Upper lobe of left lung (tissue), 6 donors: ENCODE results near the gene SLIT1. TPM values are rescaled to one million over a fixed set of nuclear protein-coding genes. Genes with fewer than 3 reads are reported as not detected.

Experiments used
- ATAC-seq, 2 donors: fragments of 200-7000 bp; cut with Tn5 transposase; one replicate each; pipeline ENCODE4 v1.9.1; 2022; ENCODE audit warnings: mild to moderate bottlenecking in 2 of 2, moderate library complexity in 2 of 2; ENCODE audit not compliant: low FRiP score in 2 of 2
- DNase-seq, 2 donors: peaks; one replicate each; pipeline ENCODE4 v3.0.0-alpha.2; 2019 to 2020
- H3K27ac ChIP-seq, 4 donors: fragments of 200-600 bp; sonication (generic); one replicate each; pipeline ENCODE4 v1.5.1; 2016 to 2019
- H3K27me3 ChIP-seq, 4 donors: fragments of 200-600 bp; sonication (generic); one replicate each; pipeline ENCODE4 v1.5.1; 2017 to 2019
- H3K36me3 ChIP-seq, 4 donors: fragments of 200-600 bp; sonication (generic); one replicate each; pipeline ENCODE4 v1.5.1; 2016 to 2019
- H3K4me1 ChIP-seq, 4 donors: fragments of 200-600 bp; sonication (generic); one replicate each; pipeline ENCODE4 v1.5.1; 2018 to 2019
- H3K4me3 ChIP-seq, 4 donors: fragments of 200-600 bp; sonication (generic); one replicate each; pipeline ENCODE4 v1.5.1; 2017 to 2019; ENCODE audit warnings: mild to moderate bottlenecking in 2 of 4, moderate library complexity in 1 of 4
- H3K9me3 ChIP-seq, 4 donors: fragments of 200-600 bp; sonication (generic); one replicate each; pipeline ENCODE4 v1.5.1; 2018 to 2019
- CTCF ChIP-seq, 6 experiments: fragments of 450-650 bp in 4 of 6; fragments of 200-600 bp in 2 of 6; sonication (generic) in 2 of 6; IDR thresholded peaks; one replicate each; pipeline ENCODE4 v1.5.1; 2016 to 2019; ENCODE audit warnings: antibody characterized with exemption in 6 of 6
- EP300 ChIP-seq, 4 donors: sonication (generic); formaldehyde crosslinking; IDR thresholded peaks; one replicate each; pipeline ENCODE4 v1.5.1; 2017; ENCODE audit warnings: antibody characterized with exemption in 4 of 4, control low read depth in 2 of 4
- POLR2A ChIP-seq, 4 donors: fragments of 450-650 bp; IDR thresholded peaks; one replicate each; pipeline ENCODE4 v1.5.1; 2016 to 2017; ENCODE audit warnings: antibody characterized with exemption in 4 of 4, mild to moderate bottlenecking in 2 of 4
- POLR2AphosphoS5 ChIP-seq, 2 donors: sonication (generic); formaldehyde crosslinking; IDR thresholded peaks; one replicate each; pipeline ENCODE4 v1.5.1; 2017; ENCODE audit warnings: antibody characterized with exemption in 2 of 2
- WGBS, 2 donors: methylation state at CpG; one replicate each; pipeline ENCODE4 v1.1.5; 2017 to 2018; 5-methylcytosine and 5-hydroxymethylcytosine counted together
- total RNA-seq, 6 donors: library from RNA; depleted of rRNA in 4 of 6; stranded (reverse); fragments of >200 nt in 4 of 6; gene quantifications; one replicate each; pipeline versions ENCODE4 v1.1.0 to v1.2.1, GENCODE V29; 2016 to 2021
- donor health status: DM: no; HTN: no; CAD: no; lungs with moderate emphysema.
- donor health status: DM: no; HTN: yes; CAD: no; lungs with severe emphysema.

Gene SLIT1
- total RNA-seq, 6 donors from 2014 or later: 0.30 to 1.6 (median 0.54) TPM; not detected in 1

DNA sequence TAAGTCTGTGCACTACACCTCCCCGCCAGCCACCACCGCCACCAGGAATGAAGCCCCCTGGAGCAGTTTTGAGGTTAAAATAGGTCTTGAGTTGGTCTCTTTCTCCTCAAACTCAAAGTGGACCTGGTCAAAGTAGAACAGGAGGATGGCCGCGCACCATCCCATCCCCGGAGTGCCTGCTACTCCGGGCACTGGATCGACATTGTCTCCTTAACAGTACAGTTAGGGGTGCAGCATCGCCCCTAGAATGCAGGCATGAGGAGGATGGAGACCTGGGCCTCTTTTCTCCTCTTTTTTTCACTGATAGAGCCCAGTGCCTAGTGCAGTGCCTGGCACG, 145.5 kb downstream of the SLIT1 start:
- H3K4me1 ChIP-seq: peaks cover 6 to 16% (median 11%) of the 10 kb centered on the region in 4 donors
- no peaks in the 10 kb centered on the region for H3K9me3 ChIP-seq
- no peaks in the 10 kb centered on the region for H3K27me3 ChIP-seq
- H3K36me3 ChIP-seq: no peaks in the 10 kb centered on the region
- no peak overlapping the region for H3K27ac ChIP-seq
- TF ChIP-seq POLR2AphosphoS5 (IDR thresholded peaks at IDR 0.05) (no peak), EP300 (IDR thresholded peaks at IDR 0.05) (no peak), POLR2A (IDR thresholded peaks at IDR 0.05) (no peak), CTCF (IDR thresholded peaks at IDR 0.05) (no peak)
- ATAC-seq: no peak
- no peak for DNase-seq
- 95 to 100% methylated on average over 8 to 9 of the region's 9 CpGs for WGBS, 2 donors
- H3K4me3 ChIP-seq: no peak overlapping the region

DNA sequence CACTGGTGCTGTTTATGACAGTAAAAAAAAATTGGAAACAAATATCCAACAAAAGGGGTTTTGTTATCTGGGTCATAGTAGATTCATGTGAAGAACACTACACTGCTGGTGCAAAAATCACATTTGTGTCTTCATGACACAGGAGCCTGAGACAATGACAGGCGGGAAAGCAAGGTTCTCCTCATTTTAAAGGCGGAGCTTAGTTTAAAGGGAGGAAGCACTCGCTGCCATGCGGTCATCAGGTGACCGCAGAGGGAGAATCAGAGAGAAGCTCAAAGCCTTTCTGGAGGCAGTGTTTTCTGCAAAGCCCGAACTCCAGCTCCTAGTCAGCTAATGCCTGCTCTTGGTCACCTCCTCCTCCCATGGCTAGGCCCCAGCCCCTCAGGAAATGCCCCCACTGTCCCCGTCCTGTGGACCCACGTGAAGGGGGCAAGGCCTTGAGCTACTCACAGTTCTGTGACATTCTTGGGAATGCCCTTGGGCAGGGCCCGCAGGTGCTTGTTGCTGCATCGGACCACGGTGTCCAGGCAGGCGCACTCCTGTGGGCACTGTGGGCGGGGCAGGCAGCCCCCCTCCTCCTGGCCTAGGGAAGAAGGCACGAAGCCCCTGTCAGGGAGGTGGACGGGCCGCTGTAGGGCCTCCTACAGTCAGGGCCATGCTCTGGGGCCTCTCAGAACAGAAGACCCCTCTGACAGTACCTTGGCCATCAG, 146.1 kb downstream of the SLIT1 start:
- TF ChIP-seq POLR2A (IDR thresholded peaks at IDR 0.05) (no peak), EP300 (IDR thresholded peaks at IDR 0.05) (no peak), POLR2AphosphoS5 (IDR thresholded peaks at IDR 0.05) (no peak), CTCF (IDR thresholded peaks at IDR 0.05) (no peak)
- DNase-seq (peak in 1 of 2 donors; percentile 64), ATAC-seq (no peak)
- H3K9me3 ChIP-seq: no peaks in the 10 kb centered on the region
- H3K4me1 ChIP-seq: peaks cover 6 to 16% (median 11%) of the 10 kb centered on the region in 4 donors
- no peak overlapping the region for H3K4me3 ChIP-seq
- WGBS, 2 donors: 85 to 91% methylated on average over 14 to 16 of the region's 16 CpGs
- no peak overlapping the region for H3K27ac ChIP-seq
- no peaks in the 10 kb centered on the region for H3K36me3 ChIP-seq
- no peaks in the 10 kb centered on the region for H3K27me3 ChIP-seq

DNA sequence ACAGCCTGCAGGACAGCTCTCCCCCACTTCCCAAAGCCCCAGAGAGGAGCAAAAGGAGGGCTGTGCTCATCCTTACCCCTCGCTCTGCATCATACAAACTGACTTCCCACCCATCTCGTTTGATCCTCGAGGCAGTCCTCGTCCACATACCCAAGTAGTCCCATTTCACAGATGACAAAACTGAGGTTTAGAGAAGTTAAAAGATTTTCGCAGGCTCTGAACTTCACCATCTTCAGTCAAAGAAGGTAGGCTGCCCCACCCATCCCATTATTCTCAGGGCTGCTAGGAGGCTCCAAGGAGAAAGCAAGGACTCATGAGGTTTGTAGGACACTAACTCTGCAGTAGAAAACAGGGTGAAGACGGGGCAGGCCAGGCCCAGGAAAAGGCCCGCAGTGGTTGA, 147.1 kb downstream of the SLIT1 start:
- Histone ChIP-seq H3K4me3 (no peak overlapping the region), H3K27ac (no peak overlapping the region), H3K27me3 (no peaks in the 10 kb centered on the region), H3K9me3 (no peaks in the 10 kb centered on the region), H3K36me3 (no peaks in the 10 kb centered on the region), H3K4me1 (peaks cover 6 to 16% (median 11%) of the 10 kb centered on the region in 4 donors)
- 89 to 92% methylated on average over 7 of the region's 7 CpGs for WGBS, 2 donors
- DNase-seq (no peak), ATAC-seq (no peak)
- no peak for TF ChIP-seq POLR2A (IDR thresholded peaks at IDR 0.05)
- no peak for TF ChIP-seq EP300 (IDR thresholded peaks at IDR 0.05)
- TF ChIP-seq CTCF (IDR thresholded peaks at IDR 0.05): no peak
- no peak for TF ChIP-seq POLR2AphosphoS5 (IDR thresholded peaks at IDR 0.05)

GRCh38 chr10:97037365-97038361, 148.1 kb downstream of the SLIT1 start:
- DNase-seq (peak; percentile 37 to 78), ATAC-seq (peak; percentile 83 to 93)
- TF ChIP-seq CTCF (IDR thresholded peaks at IDR 0.05) (peak; percentile 84 to 90 (median 86)), POLR2A (IDR thresholded peaks at IDR 0.05) (no peak)
- no peak overlapping the region for H3K27ac ChIP-seq
- H3K4me1 ChIP-seq: peaks cover 6 to 16% (median 11%) of the 10 kb centered on the region in 4 donors
- H3K4me3 ChIP-seq: peak overlapping the region; percentile 21 to 49 (median 39)
- 17 to 27% methylated on average over 20 to 30 of the region's 30 CpGs for WGBS, 2 donors
- no peaks in the 10 kb centered on the region for H3K9me3 ChIP-seq
- H3K27me3 ChIP-seq: no peaks in the 10 kb centered on the region
- no peaks in the 10 kb centered on the region for H3K36me3 ChIP-seq
